Thyroid gland (tissue), 4 donors: ENCODE data around the gene GLA. TPM values are rescaled to one million over a fixed set of nuclear protein-coding genes. Genes with fewer than 3 reads are reported as not detected.

Experiments
- DNase-seq, 2 donors: peaks; one replicate each; pipeline ENCODE4 v3.0.0-alpha.2; 2019
- H3K27ac ChIP-seq, 3 donors: fragments of 200-600 bp; sonication (generic); 1 replicate in 2 of 3; 2 replicates in 1 of 3; pipeline ENCODE4 v1.5.1; 2016 to 2019; ENCODE audit warnings: mild to moderate bottlenecking in 1 of 3, moderate library complexity in 1 of 3
- H3K27me3 ChIP-seq: fragments of 200-600 bp; sonication (generic); one replicate; pipeline ENCODE4 v1.5.1; 2019
- H3K36me3 ChIP-seq, 2 donors: fragments of 200-600 bp; sonication (generic); one replicate each; pipeline ENCODE4 v1.5.1; 2016 to 2019
- H3K4me1 ChIP-seq, 2 donors: fragments of 200-600 bp; sonication (generic); one replicate each; pipeline ENCODE4 v1.5.1; 2017 to 2019
- H3K4me3 ChIP-seq, 3 donors: fragments of 200-600 bp; sonication (generic); replicated peaks in 1 of 3; 1 replicate in 2 of 3; 2 replicates in 1 of 3; pipeline ENCODE4 v1.5.1; 2016; ENCODE audit warnings: mild to moderate bottlenecking in 1 of 3
- H3K9me3 ChIP-seq: fragments of 200-600 bp; sonication (generic); one replicate; pipeline ENCODE4 v1.5.1; 2017
- POLR2A ChIP-seq, 2 donors: fragments of 450-650 bp; IDR thresholded peaks; one replicate each; pipeline ENCODE4 v1.6.1; 2017; ENCODE audit warnings: antibody characterized with exemption in 2 of 2, mild to moderate bottlenecking in 2 of 2, moderate library complexity in 1 of 2
- WGBS, 2 donors: methylation state at CpG; one replicate each; pipeline ENCODE4 v1.1.5; 2017; 5-methylcytosine and 5-hydroxymethylcytosine counted together
- intact Hi-C: fragments of 100-400 bp; cut with DNase I; formaldehyde crosslinking; loops from one replicate; pipeline ENCODE4 v1.15.1; 2023
- total RNA-seq, 4 donors: library from RNA; depleted of rRNA; stranded (reverse); fragments of >200 nt; gene quantifications; one replicate each; pipeline ENCODE4 v1.2.3, GENCODE V29; 2016
- TF ChIP-seq, protein P1 (sequence below), 6 experiments: fragments of 200-600 bp in 3 of 6; fragments of 450-650 bp in 3 of 6; sonication (generic) in 3 of 6; IDR thresholded peaks; one replicate each; pipeline ENCODE4 v1.5.1; 2016 to 2019; ENCODE audit warnings: antibody characterized with exemption in 6 of 6, mild to moderate bottlenecking in 2 of 6, inconsistent platforms in 1 of 6, moderate library complexity in 1 of 6

The GLA gene
- total RNA-seq, 4 donors from 2014 or later: 16.5 to 37.5 (median 26.8) TPM

GRCh38 chrX:101411984-101412383, 4.3 kb upstream of the GLA start:
- Histone ChIP-seq H3K27ac (no peak overlapping the region), H3K27me3 (no peaks in the 10 kb centered on the region), H3K4me1 (peaks cover 0 to 2% of the 10 kb centered on the region in 2 donors), H3K4me3 (no peak overlapping the region), H3K36me3 (peaks cover 0 to 3% of the 10 kb centered on the region in 2 donors), H3K9me3 (no peaks in the 10 kb centered on the region)
- TF ChIP-seq POLR2A (IDR thresholded peaks at IDR 0.05): no peak
- TF ChIP-seq, protein P1, sequence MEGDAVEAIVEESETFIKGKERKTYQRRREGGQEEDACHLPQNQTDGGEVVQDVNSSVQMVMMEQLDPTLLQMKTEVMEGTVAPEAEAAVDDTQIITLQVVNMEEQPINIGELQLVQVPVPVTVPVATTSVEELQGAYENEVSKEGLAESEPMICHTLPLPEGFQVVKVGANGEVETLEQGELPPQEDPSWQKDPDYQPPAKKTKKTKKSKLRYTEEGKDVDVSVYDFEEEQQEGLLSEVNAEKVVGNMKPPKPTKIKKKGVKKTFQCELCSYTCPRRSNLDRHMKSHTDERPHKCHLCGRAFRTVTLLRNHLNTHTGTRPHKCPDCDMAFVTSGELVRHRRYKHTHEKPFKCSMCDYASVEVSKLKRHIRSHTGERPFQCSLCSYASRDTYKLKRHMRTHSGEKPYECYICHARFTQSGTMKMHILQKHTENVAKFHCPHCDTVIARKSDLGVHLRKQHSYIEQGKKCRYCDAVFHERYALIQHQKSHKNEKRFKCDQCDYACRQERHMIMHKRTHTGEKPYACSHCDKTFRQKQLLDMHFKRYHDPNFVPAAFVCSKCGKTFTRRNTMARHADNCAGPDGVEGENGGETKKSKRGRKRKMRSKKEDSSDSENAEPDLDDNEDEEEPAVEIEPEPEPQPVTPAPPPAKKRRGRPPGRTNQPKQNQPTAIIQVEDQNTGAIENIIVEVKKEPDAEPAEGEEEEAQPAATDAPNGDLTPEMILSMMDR (IDR thresholded peaks at IDR 0.05): no peak
- intact Hi-C loops: no loop called here
- DNase-seq: no peak
- WGBS, 2 donors: 83 to 85% methylated on average over 10 of the region's 10 CpGs

- no peak overlapping the region for H3K27ac ChIP-seq
- H3K4me3 ChIP-seq: no peak overlapping the region
Measured at GRCh38 chrX:101410461-101410860, 2.7 kb upstream of the GLA start.

GRCh38 chrX:101409043-101409442, 1.3 kb upstream of the GLA start:
- Histone ChIP-seq H3K9me3 (no peaks in the 10 kb centered on the region), H3K4me1 (peaks cover 0 to 9% of the 10 kb centered on the region in 2 donors), H3K27me3 (no peaks in the 10 kb centered on the region), H3K36me3 (peaks cover 0 to 3% of the 10 kb centered on the region in 2 donors), H3K4me3 (peak overlapping the region in 2 of 3 donors; percentile 32 to 40), H3K27ac (peak overlapping the region; percentile 81 to 93 (median 90))
- 1 to 4% methylated on average over 6 of the region's 6 CpGs for WGBS, 2 donors
- intact Hi-C loops: no loop called here
- no peak for DNase-seq
- TF ChIP-seq, protein P1 (IDR thresholded peaks at IDR 0.05): no peak
- TF ChIP-seq POLR2A (IDR thresholded peaks at IDR 0.05): no peak

More at GRCh38 chrX:101410461-101410860, 2.7 kb upstream of the GLA start:
- WGBS, 2 donors: 50 to 58% methylated on average over 7 of the region's 7 CpGs
- intact Hi-C loops: no loop called here
- Histone ChIP-seq H3K36me3 (peaks cover 0 to 3% of the 10 kb centered on the region in 2 donors), H3K4me1 (peaks cover 0 to 9% of the 10 kb centered on the region in 2 donors), H3K27me3 (no peaks in the 10 kb centered on the region), H3K9me3 (no peaks in the 10 kb centered on the region)
- TF ChIP-seq, protein P1 (IDR thresholded peaks at IDR 0.05): no peak
- TF ChIP-seq POLR2A (IDR thresholded peaks at IDR 0.05): no peak
- DNase-seq: no peak

GRCh38 chrX:101408532-101408841, 762 bp upstream of the GLA start:
- TF ChIP-seq, protein P1 (IDR thresholded peaks at IDR 0.05): peak in 1 of 6 experiments; percentile 23
- no peak for TF ChIP-seq POLR2A (IDR thresholded peaks at IDR 0.05)
- intact Hi-C loops: no loop called here
- DNase-seq: no peak
- peaks cover 0 to 9% of the 10 kb centered on the region in 2 donors for H3K4me1 ChIP-seq
- no peaks in the 10 kb centered on the region for H3K9me3 ChIP-seq
- peak overlapping the region in 2 of 3 donors; percentile 32 to 40 for H3K4me3 ChIP-seq
- peak overlapping the region; percentile 81 to 93 (median 90) for H3K27ac ChIP-seq
- 0% methylated on average over 8 of the region's 8 CpGs for WGBS, 2 donors
- no peaks in the 10 kb centered on the region for H3K27me3 ChIP-seq
- H3K36me3 ChIP-seq: peaks cover 0 to 3% of the 10 kb centered on the region in 2 donors

DNA sequence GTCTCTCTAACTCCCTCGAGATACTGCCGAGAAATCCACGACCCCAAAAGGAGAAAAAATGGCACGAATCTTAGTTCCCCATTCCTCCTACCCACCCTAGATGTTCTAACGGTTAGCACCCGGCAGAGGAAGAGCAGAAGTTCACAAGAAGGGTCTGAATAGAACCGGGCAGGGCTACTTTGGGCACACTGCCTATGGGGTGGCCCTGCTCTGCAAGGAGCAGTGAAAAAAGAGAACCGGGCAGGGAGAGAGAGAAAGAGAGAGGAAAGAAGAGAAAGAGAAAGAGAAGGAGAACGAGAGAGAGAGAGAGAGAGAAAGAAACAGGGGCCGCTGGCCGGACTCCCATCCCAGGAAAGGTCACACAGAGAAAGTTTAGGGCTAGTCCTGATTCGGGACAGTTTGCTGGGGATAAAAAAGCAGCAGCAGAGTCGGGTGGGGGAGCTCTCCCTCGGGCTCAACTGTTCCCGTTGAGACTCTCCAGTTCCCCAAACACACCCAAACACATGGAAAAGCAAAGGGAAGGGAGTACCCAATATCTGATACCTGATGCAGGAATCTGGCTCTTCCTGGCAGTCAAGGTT, 468 bp downstream of the GLA start:
- TF ChIP-seq POLR2A (IDR thresholded peaks at IDR 0.05): no peak
- TF ChIP-seq, protein P1 (IDR thresholded peaks at IDR 0.05): no peak
- no peaks in the 10 kb centered on the region for H3K9me3 ChIP-seq
- intact Hi-C loops: no loop called here
- H3K4me1 ChIP-seq: peaks cover 0 to 9% of the 10 kb centered on the region in 2 donors
- peak overlapping the region; percentile 66 to 81 (median 72) for H3K27ac ChIP-seq
- WGBS, 2 donors: 0 to 1% methylated on average over 15 of the region's 15 CpGs
- no peaks in the 10 kb centered on the region for H3K27me3 ChIP-seq
- H3K36me3 ChIP-seq: peaks cover 0 to under 1% of the 10 kb centered on the region in 2 donors
- no peak for DNase-seq
- peak overlapping the region in 2 of 3 donors; percentile 34 to 62 for H3K4me3 ChIP-seq
